OCI-LY1 (cell line): Measurements from ENCODE around the gene KRT16.

Source experiments
- EZH2 ChIP-seq: fragments of 200-600 bp; sonication (generic), shearing (Covaris generic); IDR thresholded peaks from 2 replicates; pipeline ENCODE4 v1.8.0; 2017; ENCODE audit warnings: borderline replicate concordance, mixed run types, mild to moderate bottlenecking, antibody characterized with exemption, low read length, moderate library complexity, mixed read lengths
- TF ChIP-seq, protein P1 (sequence below): fragments of 200-600 bp; sonication (generic), shearing (Covaris generic); IDR thresholded peaks from 2 replicates; pipeline ENCODE4 v1.5.1; 2017; ENCODE audit warnings: mild to moderate bottlenecking, antibody characterized with exemption, low read length, moderate library complexity, mixed read lengths

DNA sequence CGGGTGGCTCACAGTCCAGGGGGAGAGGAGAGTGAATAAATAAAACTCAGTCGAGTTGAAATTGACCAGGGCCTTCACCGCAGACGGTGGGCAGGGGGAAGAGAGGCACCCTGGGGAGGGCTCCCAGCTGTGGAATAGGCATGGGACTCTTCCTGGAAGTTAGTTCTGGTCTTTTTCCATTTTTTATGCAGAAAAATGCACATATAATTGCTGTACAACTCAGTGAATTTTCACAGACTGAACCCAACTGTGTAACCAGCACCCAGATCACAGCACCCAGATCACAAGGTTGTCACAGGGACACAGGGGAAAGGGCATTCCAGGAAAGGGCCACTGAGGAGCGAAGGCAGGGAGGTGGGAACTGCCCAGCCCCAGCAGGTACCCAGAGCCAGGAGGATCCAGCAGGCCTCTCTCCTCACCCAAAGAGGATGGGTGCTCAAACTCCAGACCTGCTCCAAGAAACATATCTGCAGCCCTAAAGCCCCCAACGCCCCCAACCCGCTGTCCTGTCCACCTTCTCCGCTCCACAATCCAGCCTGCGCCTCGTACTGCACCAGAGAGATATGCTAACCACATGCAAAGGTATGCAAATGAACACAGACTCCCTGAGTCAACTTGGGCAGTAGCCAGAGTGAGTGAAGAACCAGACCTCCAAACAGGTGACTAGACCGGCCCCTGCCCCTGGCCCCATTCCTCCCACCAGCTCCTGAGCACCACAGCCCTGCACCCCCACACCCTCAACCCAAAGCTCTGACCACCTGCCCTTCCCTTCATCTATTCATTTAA, 47.1 kb upstream of the KRT16 start:
- TF ChIP-seq EZH2: no peak
- TF ChIP-seq, protein P1, sequence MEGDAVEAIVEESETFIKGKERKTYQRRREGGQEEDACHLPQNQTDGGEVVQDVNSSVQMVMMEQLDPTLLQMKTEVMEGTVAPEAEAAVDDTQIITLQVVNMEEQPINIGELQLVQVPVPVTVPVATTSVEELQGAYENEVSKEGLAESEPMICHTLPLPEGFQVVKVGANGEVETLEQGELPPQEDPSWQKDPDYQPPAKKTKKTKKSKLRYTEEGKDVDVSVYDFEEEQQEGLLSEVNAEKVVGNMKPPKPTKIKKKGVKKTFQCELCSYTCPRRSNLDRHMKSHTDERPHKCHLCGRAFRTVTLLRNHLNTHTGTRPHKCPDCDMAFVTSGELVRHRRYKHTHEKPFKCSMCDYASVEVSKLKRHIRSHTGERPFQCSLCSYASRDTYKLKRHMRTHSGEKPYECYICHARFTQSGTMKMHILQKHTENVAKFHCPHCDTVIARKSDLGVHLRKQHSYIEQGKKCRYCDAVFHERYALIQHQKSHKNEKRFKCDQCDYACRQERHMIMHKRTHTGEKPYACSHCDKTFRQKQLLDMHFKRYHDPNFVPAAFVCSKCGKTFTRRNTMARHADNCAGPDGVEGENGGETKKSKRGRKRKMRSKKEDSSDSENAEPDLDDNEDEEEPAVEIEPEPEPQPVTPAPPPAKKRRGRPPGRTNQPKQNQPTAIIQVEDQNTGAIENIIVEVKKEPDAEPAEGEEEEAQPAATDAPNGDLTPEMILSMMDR: no peak
